DOHH2 (cell line): ENCODE measurements around the gene TBL1X.

ENCODE experiments used
- EZH2phosphoT487 ChIP-seq: fragments of 200-600 bp; sonication (generic); IDR thresholded peaks from 2 replicates; pipeline ENCODE4 v1.6.1; 2017; ENCODE audit warnings: borderline replicate concordance, mild to moderate bottlenecking, antibody characterized with exemption, low read length, moderate library complexity, mixed read lengths
- TF ChIP-seq, protein P1 (sequence below): fragments of 200-600 bp; sonication (generic); IDR thresholded peaks from one replicate; pipeline ENCODE4 v1.5.1; 2014; ENCODE audit warnings: antibody characterized with exemption, mild to moderate bottlenecking, low read depth, low read length; ENCODE audit not compliant: poor library complexity, severe bottlenecking

DNA sequence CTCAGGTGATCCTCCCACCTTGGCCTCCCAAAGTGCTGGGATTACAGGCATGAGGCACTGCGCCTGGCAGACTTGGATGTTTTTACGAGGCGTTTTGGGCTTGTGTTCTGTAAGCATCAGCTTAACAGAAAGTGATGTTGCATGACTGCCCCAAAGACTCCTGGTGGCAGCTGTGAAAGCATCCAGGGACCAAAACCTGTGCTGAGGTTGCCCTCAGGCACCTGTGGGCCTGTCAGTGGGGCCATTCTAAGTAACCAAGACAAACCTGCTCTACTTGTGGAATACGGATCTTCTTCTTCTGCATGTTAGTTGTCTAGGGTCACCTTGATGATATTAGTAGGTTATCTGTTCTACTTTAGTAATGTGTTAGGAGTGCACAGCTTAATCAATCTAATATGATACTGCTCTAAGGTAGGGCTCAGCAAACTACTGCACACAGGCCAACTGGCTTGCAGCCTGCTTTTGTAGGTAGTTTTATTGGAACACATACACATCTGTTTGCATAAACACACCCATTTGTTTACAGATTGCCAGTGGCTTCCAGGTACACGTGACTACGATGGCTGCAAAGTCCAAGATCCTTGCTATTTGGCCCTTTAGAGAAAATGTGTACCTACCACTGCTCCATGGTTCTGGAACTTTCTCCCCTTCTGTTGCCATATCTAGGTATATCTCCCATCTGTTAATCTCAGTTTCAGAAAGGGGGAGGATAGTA, 164.1 kb downstream of the TBL1X start:
- TF ChIP-seq, protein P1, sequence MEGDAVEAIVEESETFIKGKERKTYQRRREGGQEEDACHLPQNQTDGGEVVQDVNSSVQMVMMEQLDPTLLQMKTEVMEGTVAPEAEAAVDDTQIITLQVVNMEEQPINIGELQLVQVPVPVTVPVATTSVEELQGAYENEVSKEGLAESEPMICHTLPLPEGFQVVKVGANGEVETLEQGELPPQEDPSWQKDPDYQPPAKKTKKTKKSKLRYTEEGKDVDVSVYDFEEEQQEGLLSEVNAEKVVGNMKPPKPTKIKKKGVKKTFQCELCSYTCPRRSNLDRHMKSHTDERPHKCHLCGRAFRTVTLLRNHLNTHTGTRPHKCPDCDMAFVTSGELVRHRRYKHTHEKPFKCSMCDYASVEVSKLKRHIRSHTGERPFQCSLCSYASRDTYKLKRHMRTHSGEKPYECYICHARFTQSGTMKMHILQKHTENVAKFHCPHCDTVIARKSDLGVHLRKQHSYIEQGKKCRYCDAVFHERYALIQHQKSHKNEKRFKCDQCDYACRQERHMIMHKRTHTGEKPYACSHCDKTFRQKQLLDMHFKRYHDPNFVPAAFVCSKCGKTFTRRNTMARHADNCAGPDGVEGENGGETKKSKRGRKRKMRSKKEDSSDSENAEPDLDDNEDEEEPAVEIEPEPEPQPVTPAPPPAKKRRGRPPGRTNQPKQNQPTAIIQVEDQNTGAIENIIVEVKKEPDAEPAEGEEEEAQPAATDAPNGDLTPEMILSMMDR = no peak
- TF ChIP-seq EZH2phosphoT487 = no peak
